Iris pigment epithelial cell (primary cell): ENCODE data around the gene MRLN.

Experiments
- DNase-seq: peaks from one replicate; pipeline ENCODE4 v3.0.0-alpha.2; 2011; ENCODE audit warnings: low read depth

The MRLN gene

DNA sequence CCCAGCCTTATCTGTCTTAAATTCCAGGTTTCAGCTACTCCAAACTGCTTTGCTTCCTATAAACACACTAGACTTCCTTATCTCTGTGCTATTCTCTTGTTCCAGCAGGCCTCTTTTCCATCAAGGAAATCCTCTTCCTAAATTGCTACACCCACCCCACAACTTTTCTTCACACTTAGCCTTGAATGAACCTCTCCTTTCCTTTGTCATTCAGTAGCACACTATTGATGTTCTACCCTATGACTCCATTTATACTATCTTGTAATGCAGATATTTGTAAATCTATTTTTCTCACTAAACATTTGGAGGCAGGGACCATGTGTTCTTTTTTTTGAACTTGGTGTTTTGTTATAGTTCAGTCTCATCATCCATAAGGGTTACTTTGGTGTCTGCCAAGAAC lies 47.3 kb downstream of the MRLN start:
- DNase-seq: no peak

DNA sequence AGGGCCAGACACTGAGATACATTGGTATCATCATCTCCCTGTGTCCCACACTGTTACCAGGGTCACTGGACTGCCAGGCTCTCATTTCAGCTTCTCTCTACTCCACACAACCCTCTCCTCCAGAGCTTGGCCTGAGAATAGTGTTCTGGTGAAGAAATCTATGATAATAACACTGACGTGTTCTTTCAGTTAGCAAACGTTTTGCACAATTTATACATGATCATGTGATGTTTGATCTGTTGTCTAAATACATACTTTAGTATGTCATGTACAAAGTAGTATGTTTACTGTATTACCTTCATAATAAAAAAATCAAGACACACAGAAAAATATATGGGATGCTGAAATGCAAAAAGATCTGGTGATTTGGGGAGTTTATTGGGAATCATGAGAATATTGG lies 48.6 kb downstream of the MRLN start:
- DNase-seq: no peak

DNA sequence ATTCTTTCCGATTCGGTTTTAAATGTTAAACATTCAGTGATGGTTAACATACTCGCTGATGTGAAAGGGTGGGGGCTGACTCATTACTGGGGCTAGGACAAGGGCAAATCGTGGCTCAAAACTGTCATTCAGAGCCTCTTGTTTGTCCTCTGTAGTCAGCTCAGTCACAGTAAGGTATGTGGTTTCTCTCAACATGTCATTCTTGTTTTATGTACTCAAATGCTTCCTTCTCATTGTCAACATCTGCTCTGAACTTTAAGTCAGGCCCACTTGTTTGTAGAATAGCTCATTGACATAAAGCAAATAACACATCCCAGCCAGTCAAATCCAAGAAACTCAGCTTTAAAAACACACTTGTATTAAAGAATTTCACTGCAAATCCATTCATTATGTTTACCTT lies 50.9 kb downstream of the MRLN start:
- DNase-seq: no peak

DNA sequence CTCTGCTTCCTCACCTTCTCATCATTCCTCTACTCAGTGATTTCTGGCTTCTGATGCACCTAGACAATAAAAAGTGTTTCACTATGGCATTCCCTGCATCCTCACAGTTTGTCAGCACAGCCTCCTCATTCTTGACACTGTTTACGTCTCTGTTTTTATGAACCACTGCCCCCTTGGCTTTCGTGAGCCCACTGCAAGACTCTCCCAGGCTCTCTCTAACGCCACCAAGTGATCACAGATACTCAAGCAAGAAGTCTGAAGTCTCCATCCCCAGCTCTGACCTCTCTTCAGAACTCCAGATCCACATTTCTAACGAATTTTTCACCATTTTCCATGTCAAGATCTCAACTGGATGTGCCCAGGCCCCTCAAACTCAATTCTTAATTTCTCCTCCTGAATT lies 52.5 kb downstream of the MRLN start:
- no peak for DNase-seq

DNA sequence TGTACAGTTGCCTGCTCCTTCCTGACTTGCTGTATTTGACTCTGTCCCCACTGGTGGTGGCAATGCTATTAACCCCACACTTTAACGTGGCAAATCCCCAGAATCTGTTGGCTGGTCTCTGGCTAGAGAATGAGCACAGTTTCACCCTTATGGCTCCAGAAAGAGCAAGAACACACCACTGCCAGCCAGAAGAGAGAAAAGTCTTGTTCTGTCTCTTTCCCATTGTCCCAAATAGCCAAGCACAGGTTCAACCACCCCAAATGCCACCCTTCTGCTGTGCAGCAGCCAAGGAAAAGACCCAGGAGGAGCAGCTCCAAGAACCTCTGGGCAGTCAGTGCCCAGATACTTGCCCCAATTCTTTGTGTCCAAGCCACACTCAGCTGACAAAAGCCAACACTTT lies 54.9 kb downstream of the MRLN start:
- no peak for DNase-seq

DNA sequence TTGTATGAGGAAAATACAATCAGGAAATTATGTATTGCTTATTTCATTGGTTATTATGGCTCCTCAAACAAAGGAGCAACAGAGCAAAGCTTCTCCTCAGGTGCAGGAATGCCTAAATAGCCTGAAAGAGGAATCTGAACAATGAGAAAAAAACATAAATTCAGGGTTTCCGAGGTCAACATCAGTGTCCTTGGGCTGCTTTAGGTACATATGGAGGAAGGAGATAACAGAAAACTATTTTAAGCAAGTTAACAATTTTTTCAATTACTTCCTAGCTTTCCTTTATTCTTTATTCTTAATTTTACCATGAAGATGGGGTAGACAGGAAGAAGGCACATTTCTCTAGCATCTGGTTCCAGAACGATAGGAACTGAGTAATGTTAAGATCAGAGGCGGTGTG lies 57.6 kb downstream of the MRLN start:
- no peak for DNase-seq

DNA sequence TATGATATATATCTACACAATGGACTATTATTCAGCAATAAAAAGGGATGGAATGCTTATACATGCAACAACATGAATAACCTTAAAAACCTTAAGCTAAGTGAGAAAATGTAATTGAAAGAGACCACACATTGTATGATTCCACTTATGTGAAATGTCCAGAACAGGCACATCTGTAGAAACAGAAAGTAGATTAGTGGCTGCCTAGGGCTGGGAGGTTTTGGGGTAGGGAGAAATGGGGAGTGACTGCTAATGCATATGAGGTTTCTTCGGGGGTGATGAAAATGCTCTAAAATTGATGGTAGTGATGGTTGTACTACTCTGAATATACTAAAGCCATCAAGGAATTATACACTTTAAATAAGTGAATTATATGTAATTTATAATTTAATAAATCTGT lies 58.3 kb downstream of the MRLN start:
- no peak for DNase-seq

DNA sequence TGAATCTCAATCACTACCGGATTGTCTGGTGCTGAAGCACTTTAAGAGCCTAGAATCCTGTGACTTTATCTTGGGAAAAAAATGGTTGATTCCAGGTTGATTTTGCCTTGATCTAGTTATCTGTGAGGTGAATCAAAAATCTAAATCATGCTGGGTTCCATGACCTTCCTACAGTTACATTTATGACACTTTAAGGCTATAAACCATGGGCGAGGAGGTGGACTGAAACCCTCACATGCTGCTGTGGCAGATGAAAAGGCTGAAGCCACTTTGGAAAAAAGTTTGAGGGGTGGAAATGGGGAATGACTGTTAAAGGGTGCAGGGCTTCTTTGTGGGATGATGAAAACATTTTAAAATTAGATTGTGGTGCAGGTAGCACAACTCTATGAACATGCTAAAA lies 61.1 kb downstream of the MRLN start:
- DNase-seq: no peak

DNA sequence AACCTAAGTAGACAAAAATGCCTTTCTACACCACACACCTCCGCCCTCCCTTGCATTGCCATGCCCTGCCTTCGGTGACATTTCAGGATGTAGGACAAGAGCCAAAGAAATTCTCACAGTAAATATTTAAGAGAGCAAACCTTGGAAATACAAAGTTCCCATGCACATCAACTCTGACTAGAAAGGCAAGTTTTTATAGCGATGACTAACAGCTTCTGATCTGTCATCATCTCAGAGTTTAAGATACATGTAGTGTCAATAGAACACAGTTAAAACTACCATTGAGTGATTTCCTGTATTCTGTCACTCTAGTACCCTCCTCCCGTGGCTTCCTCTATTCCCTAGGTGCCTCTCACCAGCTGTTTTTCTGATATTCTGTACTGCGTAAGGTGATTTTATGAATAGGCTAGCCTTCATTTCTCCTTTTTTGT lies 64.3 kb downstream of the MRLN start:
- DNase-seq: no peak

DNA sequence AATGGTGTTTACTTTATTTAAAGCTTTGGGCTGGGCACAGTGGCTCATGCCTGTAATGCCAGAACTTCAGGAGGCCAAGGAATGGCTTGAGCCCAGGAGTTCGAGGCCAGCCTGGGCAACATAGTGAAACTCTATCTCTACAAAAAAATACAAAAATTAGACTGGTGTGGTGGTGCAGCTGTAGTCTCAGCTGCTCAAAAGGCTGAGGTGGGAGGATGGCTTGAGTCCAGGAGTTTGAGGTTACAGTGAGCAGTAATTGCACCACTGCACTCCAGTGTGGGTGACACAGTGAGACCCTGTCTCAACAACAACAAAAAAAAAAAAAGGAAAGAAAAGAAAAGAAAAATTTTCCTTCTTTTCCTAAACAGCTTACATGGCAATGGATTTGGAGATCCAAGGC lies 65.6 kb downstream of the MRLN start:
- no peak for DNase-seq
